DOHH2 (cell line): ENCODE data around the gene PRKCE.

Experiments
- H3F3A ChIP-seq: fragments of 200-600 bp; sonication (generic), shearing (Covaris generic); 2 replicates; pipeline ENCODE4 v1.6.0; 2016; ENCODE audit warnings: antibody characterized with exemption, mild to moderate bottlenecking; ENCODE audit not compliant: control insufficient read depth, insufficient read depth
- H3K27ac ChIP-seq: fragments of 200-600 bp; sonication (generic); 2 replicates; pipeline ENCODE4 v1.5.1; 2014; ENCODE audit warnings: low read depth, mild to moderate bottlenecking, low read length, moderate library complexity
- H3K27me3 ChIP-seq: fragments of 200-600 bp; sonication (generic); 2 replicates; pipeline ENCODE4 v1.6.1; 2014; ENCODE audit warnings: mild to moderate bottlenecking, low read length, mixed read lengths; ENCODE audit not compliant: control insufficient read depth
- H3K36me3 ChIP-seq: fragments of 200-600 bp; sonication (generic); 2 replicates; pipeline ENCODE4 v1.6.1; 2014; ENCODE audit warnings: mild to moderate bottlenecking, low read length, moderate library complexity, mixed read lengths; ENCODE audit not compliant: control insufficient read depth
- H3K4me1 ChIP-seq: fragments of 200-600 bp; sonication (generic); 2 replicates; pipeline ENCODE4 v1.6.1; 2014; ENCODE audit warnings: mild to moderate bottlenecking, low read length, mixed read lengths; ENCODE audit not compliant: control insufficient read depth
- H3K4me2 ChIP-seq: fragments of 200-600 bp; sonication (generic); 2 replicates; pipeline ENCODE4 v1.6.0; 2014; ENCODE audit warnings: mild to moderate bottlenecking, low read length, moderate library complexity
- H3K4me3 ChIP-seq: fragments of 200-600 bp; sonication (generic); 2 replicates; pipeline ENCODE4 v1.5.1; 2014; ENCODE audit warnings: mild to moderate bottlenecking, low read length, mixed read lengths
- H3K79me2 ChIP-seq: fragments of 200-600 bp; sonication (generic); 2 replicates; pipeline ENCODE4 v1.6.1; 2014; ENCODE audit warnings: mild to moderate bottlenecking, low read length, mixed read lengths; ENCODE audit not compliant: control insufficient read depth
- H3K9me2 ChIP-seq: fragments of 200-600 bp; sonication (generic); replicated peaks from 2 replicates; pipeline ENCODE4 v1.6.1; 2014; ENCODE audit warnings: mild to moderate bottlenecking, low read length, mixed read lengths; ENCODE audit not compliant: control insufficient read depth
- H3K9me3 ChIP-seq: fragments of 200-600 bp; sonication (generic); 2 replicates; pipeline ENCODE4 v1.6.1; 2014; ENCODE audit warnings: antibody characterized with exemption, low read length, mixed read lengths; ENCODE audit not compliant: control insufficient read depth, insufficient read depth
- H4K20me1 ChIP-seq: fragments of 200-600 bp; sonication (generic); 2 replicates; pipeline ENCODE4 v1.6.0; 2014; ENCODE audit warnings: low read depth, mild to moderate bottlenecking, antibody characterized with exemption, low read length, moderate library complexity; ENCODE audit not compliant: control insufficient read depth, insufficient read depth
- CTCF ChIP-seq: fragments of 200-600 bp; sonication (generic); IDR thresholded peaks from one replicate; pipeline ENCODE4 v1.5.1; 2014; ENCODE audit warnings: antibody characterized with exemption, mild to moderate bottlenecking, low read depth, low read length; ENCODE audit not compliant: poor library complexity, severe bottlenecking
- EZH2phosphoT487 ChIP-seq: fragments of 200-600 bp; sonication (generic); IDR thresholded peaks from 2 replicates; pipeline ENCODE4 v1.6.1; 2017; ENCODE audit warnings: borderline replicate concordance, mild to moderate bottlenecking, antibody characterized with exemption, low read length, moderate library complexity, mixed read lengths

The PRKCE gene

DNA sequence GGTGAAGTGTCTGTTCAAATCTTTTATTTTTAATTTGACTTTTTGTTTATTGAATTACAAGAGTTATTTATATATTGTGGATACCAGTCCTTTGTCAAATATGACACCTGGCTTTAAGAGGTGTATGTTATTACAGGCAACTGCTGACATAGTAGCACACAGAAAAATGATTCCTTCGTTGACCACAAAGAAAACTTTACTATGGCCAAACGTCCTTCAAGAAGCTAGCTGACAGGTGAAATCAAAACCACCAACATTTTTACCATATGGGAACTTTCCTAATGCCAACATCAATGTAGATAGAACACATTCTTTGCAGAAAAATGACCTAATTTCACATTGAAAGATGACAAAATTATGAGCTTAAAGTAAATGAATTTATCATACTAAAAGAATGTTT lies 34.0 kb upstream of the PRKCE start:
- no peaks in the 10 kb centered on the region for H3K9me2 ChIP-seq
- H3K4me1 ChIP-seq, result no peaks in the 10 kb centered on the region
- TF ChIP-seq CTCF (no peak), EZH2phosphoT487 (no peak)
- H3K9me3 ChIP-seq, result no peaks in the 10 kb centered on the region
- no peaks in the 10 kb centered on the region for H4K20me1 ChIP-seq
- no peak overlapping the region for H3K4me2 ChIP-seq
- H3K4me3 ChIP-seq, result no peak overlapping the region
- peaks cover 4% of the 10 kb centered on the region; the same call in 1 of the 2 replicates for H3K27me3 ChIP-seq
- no peaks in the 10 kb centered on the region for H3K36me3 ChIP-seq
- no peaks in the 10 kb centered on the region for H3K79me2 ChIP-seq
- no peaks in the 10 kb centered on the region for H3F3A ChIP-seq
- no peak overlapping the region for H3K27ac ChIP-seq

DNA sequence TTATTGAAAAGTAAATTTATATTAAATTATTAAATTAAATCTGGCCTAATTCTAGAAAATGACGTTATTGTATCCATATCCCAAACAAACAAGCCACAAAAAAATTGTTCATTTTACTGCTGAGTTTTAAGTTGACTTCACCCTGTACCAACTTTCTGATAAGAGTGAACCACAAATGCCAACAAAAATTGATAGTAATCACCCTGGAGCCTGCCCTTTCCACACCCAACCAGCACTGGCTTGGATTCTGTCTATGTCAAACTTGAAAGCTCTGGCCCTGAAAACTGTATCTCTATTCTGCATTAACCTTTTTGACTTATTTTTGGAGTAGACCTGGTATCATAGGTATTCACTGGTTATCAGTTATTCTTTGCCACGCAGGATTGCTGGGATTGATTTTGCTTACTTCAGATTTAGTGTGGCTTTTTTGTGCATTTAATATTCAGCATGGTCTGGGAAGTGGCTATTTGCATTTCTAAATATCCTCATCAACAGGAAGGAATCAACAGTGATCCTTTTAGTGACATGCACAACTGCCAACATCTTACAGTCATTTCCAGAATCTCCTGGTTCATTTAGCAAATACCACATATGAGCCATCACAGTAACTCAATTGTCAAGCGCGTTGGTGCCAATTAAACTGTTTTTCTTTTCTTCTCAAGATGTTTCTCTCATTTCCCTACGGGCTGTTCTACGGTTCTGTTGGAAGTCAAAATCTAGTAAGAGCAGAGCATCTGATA lies 29.0 kb upstream of the PRKCE start:
- Histone ChIP-seq H4K20me1 (no peaks in the 10 kb centered on the region), H3K79me2 (no peaks in the 10 kb centered on the region), H3K4me3 (no peak overlapping the region), H3K9me2 (no peaks in the 10 kb centered on the region), H3K4me2 (no peak overlapping the region), H3K27ac (no peak overlapping the region), H3K9me3 (no peaks in the 10 kb centered on the region), H3K4me1 (no peaks in the 10 kb centered on the region), H3F3A (no peaks in the 10 kb centered on the region), H3K36me3 (no peaks in the 10 kb centered on the region), H3K27me3 (peaks cover 21% of the 10 kb centered on the region)
- no peak for TF ChIP-seq CTCF
- TF ChIP-seq EZH2phosphoT487, result no peak

GRCh38 chr2:45623098-45623497 lies 28.4 kb upstream of the PRKCE start:
- Histone ChIP-seq H3K36me3 (no peaks in the 10 kb centered on the region), H4K20me1 (no peaks in the 10 kb centered on the region), H3K79me2 (no peaks in the 10 kb centered on the region)

More at GRCh38 chr2:45623098-45623497, 28.4 kb upstream of the PRKCE start:
- Histone ChIP-seq H3K27me3 (peaks cover 26% of the 10 kb centered on the region), H3K4me3 (no peak overlapping the region), H3K9me3 (no peaks in the 10 kb centered on the region), H3K9me2 (no peaks in the 10 kb centered on the region), H3K27ac (no peak overlapping the region), H3F3A (no peaks in the 10 kb centered on the region), H3K4me2 (no peak overlapping the region), H3K4me1 (no peaks in the 10 kb centered on the region)
- TF ChIP-seq CTCF, result no peak
- no peak for TF ChIP-seq EZH2phosphoT487
